ENCODE data around the gene RASD1.

GRCh38 chr17:17519886-17520285 is 23.7 kb upstream of the RASD1 start:
- TF ChIP-seq EP300 (IDR thresholded peaks at IDR 0.05; ENCODE audit: low read depth) (no peak), CTCF (IDR thresholded peaks at IDR 0.05) (no peak), POLR2A (IDR thresholded peaks at IDR 0.05) (no peak), POLR2AphosphoS5 (IDR thresholded peaks at IDR 0.05) (no peak)

Data from transverse colon (tissue), 4 donors.